Mesodermal cell (in vitro differentiated cells): ENCODE measurements around the gene SLC16A5. TPM values are rescaled to one million over a fixed set of nuclear protein-coding genes. Genes with fewer than 3 reads are reported as not detected.
"Not testable (repeated sequence)": the region's sequence is repeated elsewhere in the genome, so short reads cannot be mapped to it uniquely, and the experiment has no call there.

Source experiments
- H3K27ac ChIP-seq: 2 replicates; pipeline ENCODE4 v1.7.0; 2013; ENCODE audit warnings: mild to moderate bottlenecking, low read depth, low read length, moderate library complexity; ENCODE audit not compliant: severe bottlenecking
- H3K36me3 ChIP-seq: 2 replicates; pipeline ENCODE4 v1.7.1; 2013; ENCODE audit warnings: mild to moderate bottlenecking, low read length, moderate library complexity; ENCODE audit not compliant: control insufficient read depth, insufficient read depth
- H3K4me1 ChIP-seq: one replicate; pipeline ENCODE4 v1.7.1; 2013; ENCODE audit warnings: mild to moderate bottlenecking, low read length; ENCODE audit not compliant: insufficient read depth, control insufficient read depth, poor library complexity, severe bottlenecking
- H3K4me3 ChIP-seq: 2 replicates; pipeline ENCODE4 v1.7.0; 2013; ENCODE audit warnings: low read length, control low read depth, mild to moderate bottlenecking; ENCODE audit not compliant: insufficient read depth, poor library complexity, severe bottlenecking; ENCODE audit errors: extremely low read depth
- H3K9me3 ChIP-seq: 2 replicates; pipeline ENCODE4 v1.7.1; 2013; ENCODE audit warnings: mild to moderate bottlenecking, low read length, moderate library complexity; ENCODE audit not compliant: control insufficient read depth
- WGBS, 2 experiments: methylation state at CpG; one replicate each; pipeline ENCODE4 v1.1.5; 2013; ENCODE audit warnings: missing lambda C conversion rate in 2 of 2; ENCODE audit not compliant: insufficient coverage in 2 of 2; 5-methylcytosine and 5-hydroxymethylcytosine counted together
- polyA plus RNA-seq, 2 experiments: library from polyadenylated mRNA; stranded (reverse); fragments of 50-300 nt; gene quantifications; one replicate each; pipeline ENCODE4 v1.2.3, GENCODE V29; 2013

The SLC16A5 gene
- 20.1 TPM for polyA plus RNA-seq (2013, experiment 1 of 2)
- 19.1 TPM for polyA plus RNA-seq (2013, experiment 2 of 2)

- Histone ChIP-seq H3K9me3 (no peaks in the 10 kb centered on the region), H3K4me1 (peaks cover 25% of the 10 kb centered on the region), H3K4me3 (peak within 1 kb of the TSS; percentile 62), H3K27ac (peak within 1 kb of the TSS; percentile 87), H3K36me3 (no peaks in the 10 kb centered on the region)
- WGBS, 2 experiments, result 0 to 3% methylated on average over 51 to 64 of the region's 69 CpGs
These were observed at the start of gene SLC16A5 for GRCh38 chr17:75087558-75088453. SLC16A5 (plus strand) TSS chr17:75087954; CDS start chr17:75093637, 5,683 bp downstream.

- H3K9me3 ChIP-seq, result no peaks in the 10 kb centered on the region
- WGBS, 2 experiments, result 89 to 99% methylated on average over 4 to 5 of the region's 5 CpGs
- peaks cover 53% of the 10 kb centered on the region for H3K36me3 ChIP-seq
- peaks cover 3% of the 10 kb centered on the region for H3K4me1 ChIP-seq
- no peak overlapping the region for H3K4me3 ChIP-seq
- no peak overlapping the region for H3K27ac ChIP-seq
These were observed 48.5 kb upstream of the SLC16A5 start for GRCh38 chr17:75039238-75039637.

GRCh38 chr17:75041656-75042280, 46.0 kb upstream of the SLC16A5 start:
- Histone ChIP-seq H3K9me3 (no peaks in the 10 kb centered on the region), H3K4me1 (no peaks in the 10 kb centered on the region), H3K27ac (no peak overlapping the region), H3K36me3 (peaks cover 53% of the 10 kb centered on the region), H3K4me3 (no peak overlapping the region)
- 86% methylated on average over 9 to 12 of the region's 12 CpGs for WGBS, 2 experiments

GRCh38 chr17:75043789-75044188, 44.0 kb upstream of the SLC16A5 start:
- H3K27ac ChIP-seq, H3K4me3 ChIP-seq, H3K4me1 ChIP-seq, H3K9me3 ChIP-seq: not testable (repeated sequence)
- H3K36me3 ChIP-seq, result peaks cover 40% of the 10 kb centered on the region
- 63 to 100% methylated on average over 1 to 2 of the region's 5 CpGs for WGBS, 2 experiments

- Histone ChIP-seq H3K9me3 (no peaks in the 10 kb centered on the region), H3K27ac (no peak overlapping the region), H3K4me1 (peaks cover 11% of the 10 kb centered on the region), H3K36me3 (peaks cover 38% of the 10 kb centered on the region), H3K4me3 (no peak overlapping the region)
- WGBS, 2 experiments, result 49% methylated on average over 4 of the region's 7 CpGs; no CpG with 5 or more reads in 1 of the 2 experiments
These were observed 43.0 kb upstream of the SLC16A5 start for GRCh38 chr17:75044716-75045115.

GRCh38 chr17:75045946-75046406, 41.8 kb upstream of the SLC16A5 start:
- peaks cover 11% of the 10 kb centered on the region for H3K4me1 ChIP-seq
- peaks cover 36% of the 10 kb centered on the region for H3K36me3 ChIP-seq
- not testable (repeated sequence) for H3K9me3 ChIP-seq
- WGBS, 2 experiments, result 3 to 4% methylated on average over 20 to 24 of the region's 25 CpGs
- peak overlapping the region; percentile 93 for H3K4me3 ChIP-seq
- H3K27ac ChIP-seq, result peak overlapping the region; percentile 87

GRCh38 chr17:75046407-75047289, 41.1 kb upstream of the SLC16A5 start, which contains the start of the genes ATP5PD and KCTD2:
ATP5PD (minus strand) TSS chr17:75046969; CDS start chr17:75042650, 4,319 bp downstream.
KCTD2 (plus strand) TSS chr17:75047225; CDS start chr17:75047251, 26 bp downstream.
- H3K27ac ChIP-seq, result peak within 1 kb of the TSS; percentile 87
- peaks cover 11% of the 10 kb centered on the region for H3K4me1 ChIP-seq
- H3K36me3 ChIP-seq, result peaks cover 35% of the 10 kb centered on the region
- peak within 1 kb of the TSS; percentile 93 for H3K4me3 ChIP-seq
- no peaks in the 10 kb centered on the region for H3K9me3 ChIP-seq
- WGBS, 2 experiments, result 0 to 1% methylated on average over 33 to 49 of the region's 72 CpGs

- H3K27ac ChIP-seq, result no peak overlapping the region
- H3K9me3 ChIP-seq, result no peaks in the 10 kb centered on the region
- 0% methylated on average over 28 to 38 of the region's 38 CpGs for WGBS, 2 experiments
- H3K4me1 ChIP-seq, result peaks cover 11% of the 10 kb centered on the region
- H3K4me3 ChIP-seq, result peak overlapping the region; percentile 93
- peaks cover 35% of the 10 kb centered on the region for H3K36me3 ChIP-seq
These were observed 40.2 kb upstream of the SLC16A5 start for GRCh38 chr17:75047398-75048098.

- H3K4me3 ChIP-seq, result peak overlapping the region; percentile 93
- H3K36me3 ChIP-seq, result peaks cover 40% of the 10 kb centered on the region
- 72 to 79% methylated on average over 4 to 5 of the region's 5 CpGs for WGBS, 2 experiments
- H3K9me3 ChIP-seq, result no peaks in the 10 kb centered on the region
- H3K4me1 ChIP-seq, result peaks cover 11% of the 10 kb centered on the region
- H3K27ac ChIP-seq, result no peak overlapping the region
These were observed 39.4 kb upstream of the SLC16A5 start for GRCh38 chr17:75048249-75048878.
